GM12864 (cell line): Measurements from ENCODE around the gene NRXN2.

Experiments
- DNase-seq: peaks from one replicate; pipeline ENCODE4 v3.0.0-alpha.2; 2011; ENCODE audit warnings: low read depth
- H3K4me3 ChIP-seq: 2 replicates; pipeline ENCODE4 v1.5.1; 2011; ENCODE audit warnings: mild to moderate bottlenecking, low read depth, low read length, control low read depth
- CTCF ChIP-seq: IDR thresholded peaks from 2 replicates; pipeline ENCODE4 v1.5.1; 2011; ENCODE audit warnings: low read depth, mild to moderate bottlenecking, moderate library complexity, low read length, control low read depth, inconsistent platforms; ENCODE audit errors: missing control alignments

The NRXN2 gene

GRCh38 chr11:64679846-64680245 lies 43.2 kb downstream of the NRXN2 start:
- no peak for TF ChIP-seq CTCF
- no peak overlapping the region for H3K4me3 ChIP-seq
- no peak for DNase-seq

- DNase-seq: no peak
- no peak for TF ChIP-seq CTCF
- no peak overlapping the region for H3K4me3 ChIP-seq
Measured at GRCh38 chr11:64677441-64678023, 45.5 kb downstream of the NRXN2 start.

GRCh38 chr11:64676261-64676615 lies 46.8 kb downstream of the NRXN2 start:
- TF ChIP-seq CTCF: no peak
- DNase-seq: no peak
- H3K4me3 ChIP-seq: no peak overlapping the region

- H3K4me3 ChIP-seq: no peak overlapping the region
- no peak for TF ChIP-seq CTCF
- DNase-seq: no peak
Measured at GRCh38 chr11:64675450-64676260, 47.3 kb downstream of the NRXN2 start.

GRCh38 chr11:64674774-64675173 lies 48.2 kb downstream of the NRXN2 start:
- TF ChIP-seq CTCF: no peak
- no peak overlapping the region for H3K4me3 ChIP-seq
- DNase-seq: no peak

GRCh38 chr11:64673279-64673678 lies 49.7 kb downstream of the NRXN2 start:
- no peak for DNase-seq
- H3K4me3 ChIP-seq: no peak overlapping the region

More at GRCh38 chr11:64673279-64673678, 49.7 kb downstream of the NRXN2 start:
- no peak for TF ChIP-seq CTCF
